Activated CD8-positive, alpha-beta T cell treated with anti-CD3 and anti-CD28 coated beads for 36 hours (primary cell): Measurements from ENCODE around the gene GSDMA. TPM values are rescaled to one million over a fixed set of nuclear protein-coding genes. Genes with fewer than 3 reads are reported as not detected.

ENCODE experiments used
- ATAC-seq: fragments of 200-7000 bp; cut with Tn5 transposase; one replicate; pipeline ENCODE4 v1.10.0; 2021; ENCODE audit warnings: mild to moderate bottlenecking, moderate library complexity
- CTCF ChIA-PET: fragments of 350-600 bp; sonication (Branson Sonifier 250); formaldehyde crosslinking; loops from one replicate; lab custom pipeline; 2021; ENCODE audit warnings: antibody characterized with exemption; lab: Charles Lee
- POLR2A ChIA-PET: fragments of 350-600 bp; sonication (Branson Sonifier 250); formaldehyde crosslinking; loops from one replicate; lab custom pipeline; 2021; ENCODE audit warnings: antibody characterized with exemption; lab: Charles Lee
- DNase-seq: peaks from one replicate; pipeline ENCODE4 v3.0.0-alpha.2; 2020
- H3K27ac Mint-ChIP-seq: one replicate; pipeline ENCODE4 v1.8.0; 2021; ENCODE audit warnings: mild to moderate bottlenecking, mixed read lengths
- H3K27me3 Mint-ChIP-seq: one replicate; pipeline ENCODE4 v1.8.0; 2021; ENCODE audit warnings: mixed read lengths
- H3K36me3 Mint-ChIP-seq: one replicate; pipeline ENCODE4 v1.8.0; 2021; ENCODE audit warnings: low read depth, mixed read lengths
- H3K4me1 Mint-ChIP-seq: one replicate; pipeline ENCODE4 v1.8.0; 2021; ENCODE audit warnings: low read depth, mixed read lengths
- H3K4me3 Mint-ChIP-seq: one replicate; pipeline ENCODE4 v1.8.0; 2021; ENCODE audit warnings: mild to moderate bottlenecking, moderate library complexity, mixed read lengths
- H3K9me3 Mint-ChIP-seq: one replicate; pipeline ENCODE4 v1.8.0; 2021; ENCODE audit warnings: mixed read lengths
- intact Hi-C: fragments of 100-400 bp; cut with micrococcal nuclease; formaldehyde crosslinking; loops from one replicate; pipeline ENCODE4 v1.10.0; 2022
- total RNA-seq, 2 experiments: library from RNA; stranded (reverse); gene quantifications; one replicate each; pipeline ENCODE4 v1.2.3, GENCODE V29; 2021
- TF ChIP-seq, protein P1 (sequence below): fragments of 200-600 bp; IDR thresholded peaks from one replicate; pipeline ENCODE4 v1.8.0; 2022; ENCODE audit warnings: antibody characterized with exemption, mild to moderate bottlenecking

GSDMA gene
- total RNA-seq, 2 experiments from 2014 or later = 1.3 to 1.6 TPM

DNA sequence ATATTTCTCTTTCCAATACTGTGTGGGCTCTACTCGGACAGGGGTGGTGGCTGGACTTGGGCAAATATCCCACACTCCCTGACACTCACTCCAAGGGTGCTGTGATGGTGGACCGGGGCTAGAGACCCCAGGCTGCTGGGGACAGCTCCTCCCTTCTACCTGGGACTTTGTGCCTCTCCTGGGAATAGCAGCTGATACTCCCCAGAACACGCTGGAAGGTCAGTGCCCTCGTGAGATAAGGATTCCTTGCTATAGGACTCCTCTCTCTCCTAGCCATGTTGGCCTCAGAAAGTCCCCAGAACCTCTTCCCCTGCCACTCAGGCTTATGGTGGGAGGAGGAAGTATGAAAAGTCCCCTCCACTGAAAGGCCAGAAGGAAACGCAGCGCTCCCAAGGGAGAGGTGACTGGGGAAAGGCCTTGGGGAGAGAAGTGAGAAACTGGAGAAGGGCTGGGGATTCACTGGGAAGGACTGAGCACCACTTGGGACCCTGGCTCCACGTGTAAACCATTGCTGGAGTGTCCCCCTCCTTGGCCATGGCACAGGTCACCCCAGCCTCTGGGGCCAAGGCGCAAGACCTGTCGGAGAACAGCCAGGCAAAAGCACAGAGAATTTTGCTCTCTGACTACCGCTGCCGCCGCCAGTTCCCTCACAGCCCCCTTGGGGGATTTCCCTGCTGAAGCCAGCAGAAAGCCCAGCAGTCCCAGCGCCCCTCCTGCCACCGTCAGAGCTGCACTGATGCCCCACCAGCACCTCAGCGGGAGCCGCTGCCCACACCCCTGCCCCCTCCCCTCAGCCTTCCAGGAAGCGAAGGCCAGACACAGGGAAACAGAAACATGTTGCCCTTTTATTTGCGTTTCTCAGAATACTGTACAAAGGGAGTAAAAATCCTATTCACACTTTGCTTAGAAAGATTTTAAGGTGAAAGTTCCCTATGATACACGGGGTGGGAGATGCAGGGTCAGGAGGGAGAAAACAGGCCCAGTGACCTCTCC lies 42.3 kb upstream of the GSDMA start:
- peak overlapping the region; percentile 87 for H3K27ac Mint-ChIP-seq
- H3K27me3 Mint-ChIP-seq = no peaks in the 10 kb centered on the region
- DNase-seq (peak; percentile 90), ATAC-seq (peak; percentile 80)
- TF ChIP-seq, protein P1, sequence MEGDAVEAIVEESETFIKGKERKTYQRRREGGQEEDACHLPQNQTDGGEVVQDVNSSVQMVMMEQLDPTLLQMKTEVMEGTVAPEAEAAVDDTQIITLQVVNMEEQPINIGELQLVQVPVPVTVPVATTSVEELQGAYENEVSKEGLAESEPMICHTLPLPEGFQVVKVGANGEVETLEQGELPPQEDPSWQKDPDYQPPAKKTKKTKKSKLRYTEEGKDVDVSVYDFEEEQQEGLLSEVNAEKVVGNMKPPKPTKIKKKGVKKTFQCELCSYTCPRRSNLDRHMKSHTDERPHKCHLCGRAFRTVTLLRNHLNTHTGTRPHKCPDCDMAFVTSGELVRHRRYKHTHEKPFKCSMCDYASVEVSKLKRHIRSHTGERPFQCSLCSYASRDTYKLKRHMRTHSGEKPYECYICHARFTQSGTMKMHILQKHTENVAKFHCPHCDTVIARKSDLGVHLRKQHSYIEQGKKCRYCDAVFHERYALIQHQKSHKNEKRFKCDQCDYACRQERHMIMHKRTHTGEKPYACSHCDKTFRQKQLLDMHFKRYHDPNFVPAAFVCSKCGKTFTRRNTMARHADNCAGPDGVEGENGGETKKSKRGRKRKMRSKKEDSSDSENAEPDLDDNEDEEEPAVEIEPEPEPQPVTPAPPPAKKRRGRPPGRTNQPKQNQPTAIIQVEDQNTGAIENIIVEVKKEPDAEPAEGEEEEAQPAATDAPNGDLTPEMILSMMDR = no peak
- H3K4me1 Mint-ChIP-seq = peaks cover 85% of the 10 kb centered on the region
- intact Hi-C loops = loop anchor here (5.0 kb wide), 1 partner anchor 58 kb away; the partner anchor contains the start of gene IKZF3
- no peaks in the 10 kb centered on the region for H3K9me3 Mint-ChIP-seq
- ChIA-PET CTCF (interaction anchor here (2.5 kb wide), 1 partner anchor 60 kb away, joined by 6 read pairs; the partner anchor contains the start of gene PSMD3), POLR2A (interaction anchor here (0.7 to 1.1 kb wide), 3 partner anchors 18 to 136 kb away, joined by 3 to 6 read pairs (median 3); no protein-coding TSS in a partner anchor)
- H3K36me3 Mint-ChIP-seq = peaks cover 78% of the 10 kb centered on the region
- peak overlapping the region; percentile 59 for H3K4me3 Mint-ChIP-seq

DNA sequence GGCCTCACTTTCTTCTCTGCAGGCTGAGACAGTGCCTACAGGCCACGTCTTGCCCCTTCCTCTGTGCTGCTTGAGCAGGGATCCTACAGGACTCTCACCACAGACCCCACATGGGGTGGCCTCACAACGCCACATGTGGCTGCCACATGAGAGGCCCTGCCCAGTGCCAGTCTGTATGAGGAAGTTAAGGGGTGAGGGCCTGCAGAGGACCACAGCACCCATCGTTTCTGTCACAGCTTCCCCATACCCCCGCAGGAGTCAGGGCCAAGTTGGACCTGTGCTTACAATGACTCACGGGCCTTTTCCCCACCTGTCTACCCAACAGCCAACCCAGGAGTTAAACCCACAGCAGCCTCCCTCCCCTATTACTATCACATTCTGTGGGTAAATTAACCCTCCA lies 41.5 kb upstream of the GSDMA start:
- peaks cover 82% of the 10 kb centered on the region for H3K4me1 Mint-ChIP-seq
- CTCF ChIA-PET = interaction anchor here (0.6 to 2.5 kb wide), 2 partner anchors 25 to 59 kb away, joined by 3 to 6 read pairs; partner anchors contain the start of gene PSMD3
- POLR2A ChIA-PET = interaction anchor here (0.7 to 1.1 kb wide), 3 partner anchors 18 to 26 kb away, joined by 3 to 6 read pairs (median 3); no protein-coding TSS in a partner anchor
- H3K27me3 Mint-ChIP-seq = no peaks in the 10 kb centered on the region
- intact Hi-C loops = loop anchor here (5.0 kb wide), 1 partner anchor 59 kb away; the partner anchor contains the start of gene IKZF3
- DNase-seq (peak; percentile 74), ATAC-seq (peak; percentile 68)
- H3K27ac Mint-ChIP-seq = peak overlapping the region; percentile 87
- peak overlapping the region; percentile 59 for H3K4me3 Mint-ChIP-seq
- H3K9me3 Mint-ChIP-seq = no peaks in the 10 kb centered on the region
- H3K36me3 Mint-ChIP-seq = peaks cover 73% of the 10 kb centered on the region
- TF ChIP-seq, protein P1 = no peak

DNA sequence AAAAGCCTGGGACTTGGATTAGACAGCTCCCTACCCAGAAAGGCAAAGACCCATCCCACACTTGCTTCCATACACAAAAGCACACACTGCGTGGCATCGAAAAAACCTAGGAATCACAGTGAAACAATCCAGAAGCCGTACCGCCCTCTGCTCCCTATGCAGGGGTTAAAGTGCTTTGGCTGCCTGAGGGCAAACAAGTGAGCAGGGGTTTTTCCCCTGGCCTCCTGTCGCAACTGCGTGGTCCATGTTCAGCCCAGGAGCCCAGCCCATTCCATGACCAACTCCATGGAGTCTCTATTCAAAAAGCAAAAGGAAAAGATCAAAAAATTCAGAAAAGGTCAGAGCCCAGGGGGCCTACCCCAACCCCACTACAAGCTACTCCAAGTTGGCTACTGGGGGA lies 40.8 kb upstream of the GSDMA start:
- DNase-seq (no peak), ATAC-seq (no peak)
- H3K36me3 Mint-ChIP-seq = peaks cover 71% of the 10 kb centered on the region
- no peaks in the 10 kb centered on the region for H3K9me3 Mint-ChIP-seq
- TF ChIP-seq, protein P1 = no peak
- CTCF ChIA-PET = interaction anchor here (0.6 to 1.2 kb wide), 4 partner anchors 26 to 300 kb away, joined by 3 to 5 read pairs (median 4); partner anchors contain the start of gene PSMD3
- H3K4me3 Mint-ChIP-seq = peak overlapping the region; percentile 59
- POLR2A ChIA-PET = interaction anchor here (1.0 to 1.1 kb wide), 4 partner anchors 13 to 344 kb away, joined by 3 to 6 read pairs (median 4); no protein-coding TSS in a partner anchor
- peak overlapping the region; percentile 87 for H3K27ac Mint-ChIP-seq
- no peaks in the 10 kb centered on the region for H3K27me3 Mint-ChIP-seq
- intact Hi-C loops = loop anchor here (5.0 kb wide), 1 partner anchor 60 kb away; the partner anchor contains the start of gene IKZF3
- peaks cover 75% of the 10 kb centered on the region for H3K4me1 Mint-ChIP-seq

DNA sequence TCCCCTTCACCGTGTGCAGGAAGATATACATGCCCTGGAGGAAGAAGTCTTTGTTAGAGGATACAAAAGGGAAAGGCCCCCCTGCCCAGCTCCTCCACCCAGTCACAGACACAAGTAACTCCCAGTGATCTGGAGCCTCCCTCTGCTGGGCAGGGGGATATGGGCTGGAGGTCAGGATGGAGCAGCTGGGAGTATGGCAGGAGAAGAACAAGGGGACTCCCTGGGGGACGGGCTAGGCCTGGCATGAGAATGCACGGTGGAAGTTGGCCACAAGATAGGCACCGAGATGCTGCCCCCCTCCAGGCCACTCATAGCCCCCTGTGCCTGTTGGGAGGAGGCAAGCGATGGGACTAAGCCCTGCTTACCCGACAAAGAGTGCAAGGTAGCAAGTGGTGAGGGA lies 39.6 kb upstream of the GSDMA start:
- POLR2A ChIA-PET = interaction anchor here (0.8 to 1.6 kb wide), 4 partner anchors 14 to 61 kb away, joined by 3 to 6 read pairs (median 4); partner anchors contain the start of gene PSMD3
- ATAC-seq = no peak
- no peak for DNase-seq
- TF ChIP-seq, protein P1 = no peak
- Mint-ChIP-seq H3K4me1 (peaks cover 73% of the 10 kb centered on the region), H3K27ac (peak overlapping the region; percentile 87), H3K4me3 (peak overlapping the region; percentile 29), H3K9me3 (no peaks in the 10 kb centered on the region), H3K36me3 (peaks cover 60% of the 10 kb centered on the region), H3K27me3 (no peaks in the 10 kb centered on the region)
- CTCF ChIA-PET = interaction anchor here (1.0 to 1.3 kb wide), 3 partner anchors 13 to 46 kb away, joined by 3 to 5 read pairs (median 3); no protein-coding TSS in a partner anchor
- intact Hi-C loops = loop anchor here (5.0 kb wide), 1 partner anchor 61 kb away; the partner anchor contains the start of gene IKZF3
